HG02970 (cell line): ENCODE data around the gene CHIT1.

Source experiments
- ATAC-seq: cut with Tn5 transposase; IDR thresholded peaks from one replicate; pipeline ENCODE4 v1.9.1; 2021; ENCODE audit warnings: mild to moderate bottlenecking, moderate library complexity, moderate number of reproducible peaks; ENCODE audit not compliant: unreplicated experiment, low FRiP score

CHIT1 gene

GRCh38 chr1:203229471-203230135 is at the start of gene CHIT1:
TSS of gene CHIT1 (minus strand) at chr1:203229673. CDS start at chr1:203229636, 37 bp downstream.
- ATAC-seq, result no peak

GRCh38 chr1:203278885-203279406 is 49.5 kb upstream of the CHIT1 start:
- ATAC-seq, result no peak

- no peak for ATAC-seq
Measured at GRCh38 chr1:203278082-203278884, 48.8 kb upstream of the CHIT1 start.

DNA sequence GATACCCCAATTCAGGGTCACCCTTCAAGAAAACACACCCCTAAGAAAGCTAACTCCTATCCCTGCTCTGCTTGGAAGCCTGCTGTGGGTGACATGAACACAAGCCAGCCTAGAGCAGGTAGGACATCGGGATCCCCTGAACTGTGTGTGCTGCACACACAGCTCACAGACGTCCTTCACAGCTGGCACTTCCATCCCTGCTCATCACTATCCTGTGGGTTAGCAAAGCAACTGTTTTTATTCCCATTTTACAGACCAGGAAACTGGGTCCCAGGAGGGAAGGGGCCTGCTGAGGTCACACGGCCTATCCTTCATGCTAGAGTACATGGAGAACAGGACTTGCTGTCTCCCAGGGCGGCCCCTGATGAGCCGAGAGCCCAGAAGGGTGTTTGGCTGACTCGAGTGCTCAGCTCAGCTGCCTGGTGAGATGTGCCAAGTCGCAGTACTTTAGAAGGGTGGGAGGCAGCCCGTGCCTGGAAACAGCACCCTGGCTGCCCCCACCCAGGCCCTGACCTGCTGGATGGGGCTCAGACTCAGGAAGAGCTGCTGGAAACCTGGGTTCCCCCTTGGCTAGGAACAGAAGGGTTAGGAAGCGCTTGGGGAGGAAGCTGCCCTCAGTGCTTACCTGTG is 47.6 kb upstream of the CHIT1 start:
- no peak for ATAC-seq

DNA sequence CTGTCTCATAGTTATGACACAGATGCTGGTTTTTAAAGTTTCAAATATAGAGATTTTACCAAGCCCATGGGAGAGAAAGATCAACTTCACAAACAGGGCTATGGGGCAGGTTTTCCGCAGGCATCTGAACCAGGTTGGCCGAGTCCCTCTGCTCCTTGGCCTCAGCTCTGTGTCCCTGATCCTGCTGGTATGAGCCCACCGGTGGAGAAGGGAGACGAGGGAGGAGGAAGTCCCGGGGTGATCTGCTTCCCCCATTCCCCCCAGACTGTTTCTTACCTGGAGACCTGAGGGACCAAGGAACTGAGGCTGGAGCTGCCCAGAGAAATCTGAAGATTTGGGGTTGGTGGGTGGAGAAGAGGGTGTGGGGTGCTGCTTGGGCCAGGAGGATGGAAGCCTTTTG is 46.9 kb upstream of the CHIT1 start:
- no peak for ATAC-seq

- no peak for ATAC-seq
Measured at GRCh38 chr1:203275656-203276272, 46.3 kb upstream of the CHIT1 start.

- ATAC-seq, result no peak
Measured at GRCh38 chr1:203274603-203275381, 45.3 kb upstream of the CHIT1 start.

DNA sequence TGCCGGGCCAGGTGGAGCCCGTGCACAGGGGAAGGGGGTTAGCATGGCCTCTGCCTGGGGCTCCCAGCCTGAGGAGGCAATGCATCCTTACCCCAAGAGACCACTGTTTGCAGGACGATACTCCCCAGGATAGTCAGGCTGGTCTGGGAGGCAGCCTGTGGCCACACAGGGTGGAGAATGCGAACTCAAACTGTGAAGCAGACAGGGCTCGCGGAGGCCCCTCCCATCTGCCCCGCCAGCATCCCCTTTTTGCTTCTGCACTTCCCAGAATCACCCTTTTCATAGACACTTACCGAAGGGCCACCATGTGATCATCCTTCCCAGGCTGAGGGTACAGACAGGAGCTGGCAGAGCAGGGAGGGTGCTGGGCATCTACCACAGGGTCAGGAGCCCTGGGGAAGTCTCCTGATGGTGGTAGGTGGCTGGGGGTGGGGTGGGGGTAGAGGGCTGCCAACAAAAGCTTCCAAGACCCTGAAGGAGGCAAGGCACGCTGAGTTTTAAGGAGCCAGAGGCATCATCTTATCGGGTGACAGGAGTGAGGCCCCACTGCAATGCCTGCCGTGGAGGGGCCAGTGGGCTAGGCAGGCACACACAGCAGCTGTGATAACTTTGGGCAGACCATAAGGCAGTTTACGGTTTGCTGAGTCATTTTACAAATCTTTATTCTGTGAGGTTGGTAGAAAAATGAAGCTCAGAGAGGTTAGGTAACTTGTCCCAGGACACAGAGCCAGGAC is 44.6 kb upstream of the CHIT1 start:
- no peak for ATAC-seq

- ATAC-seq, result peak; percentile 57
Measured at GRCh38 chr1:203273206-203273868, 43.9 kb upstream of the CHIT1 start.

DNA sequence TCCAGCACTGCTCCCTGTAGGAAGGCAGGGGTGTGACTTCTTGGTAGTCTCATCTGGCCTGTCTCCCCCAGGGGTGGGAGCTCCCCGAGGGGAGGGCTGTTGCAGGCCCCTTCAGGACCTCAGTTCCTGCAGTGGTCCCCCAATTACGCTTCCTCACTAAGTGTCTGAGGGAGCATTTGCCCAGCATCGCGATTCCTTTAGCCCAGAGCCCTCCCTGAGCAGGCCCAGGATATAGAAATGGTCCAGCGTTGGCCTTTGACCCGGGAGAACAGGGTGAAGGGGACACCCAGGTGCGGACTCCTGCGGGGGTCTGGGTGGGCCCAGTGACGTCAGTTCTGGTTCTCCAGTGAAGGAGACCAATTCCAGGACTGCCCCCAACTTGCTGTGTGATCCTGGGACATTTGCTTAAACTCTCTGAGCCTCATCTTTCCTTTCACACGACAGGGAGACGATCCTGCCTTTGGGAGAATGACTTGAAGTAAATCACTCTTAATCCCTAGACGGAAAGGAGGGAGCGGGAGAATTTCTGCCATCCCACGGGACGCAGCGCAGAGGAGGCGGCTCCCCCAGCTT is 43.2 kb upstream of the CHIT1 start:
- no peak for ATAC-seq

DNA sequence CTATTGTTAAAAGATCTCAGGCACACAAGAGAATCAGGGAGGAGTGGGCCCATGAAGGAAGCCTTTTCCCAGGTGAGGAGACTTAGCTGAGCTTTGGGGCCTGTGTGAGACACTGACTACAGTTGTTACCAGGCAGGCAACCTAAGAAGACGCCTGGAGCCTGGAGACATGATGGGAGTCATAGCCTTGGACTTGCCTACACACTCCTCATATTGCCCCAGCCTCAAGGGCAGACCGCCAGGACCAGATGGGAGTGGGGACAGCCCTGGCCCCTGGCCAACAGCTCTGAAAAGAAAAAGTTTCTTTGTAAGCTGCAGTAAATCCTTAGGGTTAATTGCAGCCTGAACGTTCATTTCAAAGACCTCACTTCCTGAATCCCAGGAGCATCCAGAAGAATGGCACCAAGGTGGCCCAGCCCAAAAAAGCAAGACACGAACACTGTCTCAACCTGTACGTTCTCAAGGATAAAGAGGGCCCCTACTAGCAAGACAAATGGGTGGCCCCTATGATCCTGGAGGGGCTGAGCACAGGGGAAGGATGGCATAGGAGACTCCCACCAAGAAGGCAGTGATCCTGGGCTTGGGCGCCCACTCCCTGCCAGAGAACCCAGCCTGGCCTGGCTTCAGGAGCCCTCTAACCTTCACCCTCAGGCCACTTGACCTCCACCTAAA is 42.6 kb upstream of the CHIT1 start:
- ATAC-seq, result no peak

- ATAC-seq, result no peak
Measured at GRCh38 chr1:203271018-203271743, 41.7 kb upstream of the CHIT1 start.

DNA sequence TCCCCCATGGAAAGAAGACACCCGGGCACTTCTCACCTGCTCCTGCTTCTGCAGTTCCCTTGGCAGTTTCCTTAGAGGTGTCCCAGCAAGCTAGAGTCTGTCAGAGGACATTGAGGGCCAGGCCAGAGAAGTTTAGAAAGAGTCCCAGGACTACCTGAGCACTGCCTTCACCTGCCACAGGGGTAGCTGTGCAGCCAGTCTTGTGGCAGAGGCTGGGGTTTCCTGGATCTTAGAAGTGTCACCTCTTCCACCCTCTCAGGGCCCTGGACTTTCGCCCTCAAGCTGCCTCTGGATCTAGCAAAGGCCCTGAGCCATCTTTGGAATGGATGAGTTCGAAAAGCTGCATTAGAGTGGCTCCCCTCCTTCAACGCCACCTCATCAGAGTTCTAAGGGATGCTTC is 41.0 kb upstream of the CHIT1 start:
- ATAC-seq, result no peak

DNA sequence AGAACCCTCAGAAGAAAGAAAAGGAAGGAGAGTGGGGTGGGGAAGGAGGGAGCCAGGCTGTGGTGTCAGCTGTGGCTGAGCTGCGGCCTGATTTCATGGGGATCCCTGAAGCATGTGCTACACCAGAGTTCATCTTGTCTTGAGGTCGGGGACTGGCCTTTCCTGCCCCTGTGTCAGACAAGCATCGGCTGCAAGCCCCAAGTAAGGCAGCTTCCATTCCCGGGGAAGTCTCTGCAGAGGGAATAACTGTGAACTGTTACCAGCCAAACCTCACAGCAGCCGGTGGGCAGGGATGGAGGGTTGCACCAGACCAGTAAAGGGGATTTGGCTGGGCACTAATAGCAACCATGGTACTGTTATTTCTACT is 40.2 kb upstream of the CHIT1 start:
- ATAC-seq, result no peak

DNA sequence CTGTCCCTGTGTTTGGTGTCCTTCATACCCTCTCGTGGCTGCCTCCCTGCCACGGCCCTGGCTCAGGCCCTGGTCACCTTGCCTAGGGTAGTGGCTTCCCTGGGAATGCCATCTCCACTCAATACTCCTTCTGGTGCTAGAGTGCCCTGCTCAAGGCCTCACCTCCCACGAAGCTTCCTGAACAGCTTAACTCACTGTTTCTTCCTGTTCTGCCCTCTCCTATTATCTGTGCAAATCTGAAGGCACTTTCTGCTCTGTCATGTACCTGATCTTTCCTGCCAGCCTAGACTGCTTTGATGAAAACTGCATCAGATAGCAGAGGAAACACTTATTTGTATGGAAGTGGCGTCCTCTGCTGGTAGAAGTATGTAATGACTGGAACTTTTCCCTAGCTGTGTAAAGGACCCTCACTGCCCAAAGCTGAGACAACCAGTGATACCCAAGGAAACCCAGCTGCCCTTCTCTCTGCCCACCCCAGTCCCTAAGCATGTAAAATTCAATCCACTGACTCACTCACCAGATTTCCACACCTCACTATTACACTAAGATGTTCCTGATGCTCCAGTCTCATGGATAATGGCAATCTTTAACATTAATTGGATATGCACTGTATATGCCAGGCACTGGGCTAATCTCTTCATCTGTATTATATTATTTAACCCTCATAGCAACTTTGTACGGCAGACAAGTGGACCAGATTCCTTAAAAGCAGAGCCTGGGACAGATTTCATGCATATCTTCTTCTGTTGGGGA is 39.6 kb upstream of the CHIT1 start:
- no peak for ATAC-seq

DNA sequence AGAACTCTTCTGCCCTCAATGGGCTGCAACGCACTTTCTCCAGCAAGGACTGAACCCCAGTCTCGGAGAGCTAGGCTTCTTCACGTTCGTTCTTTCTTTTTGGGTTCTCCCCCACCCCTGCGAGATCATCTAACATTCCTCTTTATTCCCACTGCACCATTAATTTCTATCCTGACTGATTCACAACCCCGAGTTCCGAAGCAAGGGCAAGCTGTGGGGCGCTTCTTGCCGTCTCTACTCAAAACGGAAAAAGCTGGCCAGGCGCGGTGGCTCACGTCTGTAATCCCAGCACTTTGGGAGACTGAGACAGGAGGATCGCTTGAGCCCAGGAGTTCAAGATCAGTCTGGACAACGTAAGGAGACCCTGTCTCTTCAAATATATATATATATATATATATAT is 38.4 kb upstream of the CHIT1 start:
- ATAC-seq, result no peak

DNA sequence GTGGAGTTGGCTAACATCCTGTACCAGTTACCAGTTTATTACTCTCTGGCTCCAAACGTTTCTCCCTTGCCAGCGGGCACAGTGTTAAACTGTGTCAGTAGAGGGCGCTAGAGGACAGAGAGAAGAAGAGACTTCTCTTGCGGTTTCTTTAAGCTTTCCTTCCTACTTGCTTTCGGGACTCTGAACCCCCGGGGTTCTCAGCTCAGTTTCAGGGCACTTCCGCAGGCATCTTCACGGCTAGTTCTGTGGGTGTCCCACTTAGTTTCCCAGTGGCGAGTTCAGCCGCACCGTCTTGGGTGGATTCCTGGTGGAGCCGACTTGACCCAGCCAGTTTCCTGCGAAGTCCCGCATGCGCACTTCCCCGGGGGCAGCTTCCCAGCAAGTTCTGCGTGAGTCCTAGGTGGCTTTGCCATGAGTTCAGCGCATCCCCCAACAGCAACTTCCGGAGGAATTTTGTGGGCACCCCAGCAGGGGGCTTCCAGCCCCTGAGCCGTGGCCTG is 37.9 kb upstream of the CHIT1 start:
- ATAC-seq, result no peak
